OCI-LY3 (cell line): Measurements from ENCODE around the gene HYAL2.
"Not testable (repeated sequence)": the region's sequence is repeated elsewhere in the genome, so short reads cannot be mapped to it uniquely, and the experiment has no call there.

Experiments
- H2AFZ ChIP-seq: fragments of 200-600, 300-600 bp; shearing (Covaris generic); 2 replicates; pipeline ENCODE4 v1.6.0; 2014; ENCODE audit warnings: antibody characterized with exemption, low read depth, low read length
- H3K27ac ChIP-seq: fragments of 200-600, 300-600 bp; sonication (generic); 2 replicates; pipeline ENCODE4 v1.5.1; 2014; ENCODE audit warnings: mild to moderate bottlenecking, low read length, moderate library complexity, mixed read lengths
- H3K27me3 ChIP-seq: fragments of 200-600, 300-600 bp; sonication (generic); 2 replicates; pipeline ENCODE4 v1.6.1; 2014; ENCODE audit warnings: low read depth, low read length, mixed read lengths
- H3K36me3 ChIP-seq: fragments of 200-600, 300-600 bp; sonication (generic); replicated peaks from 2 replicates; pipeline ENCODE3; 2014; ENCODE audit warnings: low read depth, low read length, mixed read lengths
- H3K4me1 ChIP-seq: fragments of 300-600, 200-600 bp; sonication (generic); 2 replicates; pipeline ENCODE4 v1.6.1; 2014; ENCODE audit warnings: low read length, mixed read lengths
- H3K4me2 ChIP-seq: fragments of 200-600, 300-600 bp; sonication (generic); 2 replicates; pipeline ENCODE4 v1.6.1; 2014; ENCODE audit warnings: low read length, mixed read lengths
- H3K4me3 ChIP-seq: fragments of 300-600, 200-600 bp; sonication (generic); 2 replicates; pipeline ENCODE4 v1.5.1; 2014; ENCODE audit warnings: antibody characterized with exemption, mild to moderate bottlenecking, low read length, moderate library complexity
- H3K79me2 ChIP-seq: fragments of 300-600, 200-600 bp; shearing (Covaris generic); 2 replicates; pipeline ENCODE4 v1.6.1; 2014; ENCODE audit warnings: mild to moderate bottlenecking, low read length, mixed read lengths
- H3K9ac ChIP-seq: fragments of 300-600, 200-600 bp; shearing (Covaris generic); 2 replicates; pipeline ENCODE4 v1.6.0; 2014; ENCODE audit warnings: mild to moderate bottlenecking, low read length, moderate library complexity
- H3K9me3 ChIP-seq: fragments of 200-600, 300-600 bp; shearing (Covaris generic); 2 replicates; pipeline ENCODE4 v1.6.1; 2014; ENCODE audit warnings: low read length, mixed read lengths; ENCODE audit not compliant: insufficient read depth
- H4K20me1 ChIP-seq: fragments of 200-600, 300-600 bp; sonication (generic); 2 replicates; pipeline ENCODE4 v1.6.1; 2016; ENCODE audit warnings: low read length, mixed read lengths; ENCODE audit not compliant: insufficient read depth
- CTCF ChIP-seq: fragments of 200-600, 300-600 bp; sonication (generic); IDR thresholded peaks from 2 replicates; pipeline ENCODE4 v1.5.1; 2014; ENCODE audit warnings: antibody characterized with exemption, low read length, low read depth
- EZH2phosphoT487 ChIP-seq: fragments of 200-600 bp; shearing (Covaris generic); IDR thresholded peaks from 2 replicates; pipeline ENCODE4 v1.6.1; 2018; ENCODE audit warnings: antibody characterized with exemption, mixed run types, low read depth

The HYAL2 gene

GRCh38 chr3:50288387-50289007, 34.0 kb downstream of the HYAL2 start:
- H3K4me2 ChIP-seq = no peak overlapping the region
- H3K4me1 ChIP-seq = peaks cover 11% of the 10 kb centered on the region
- no peak overlapping the region for H2AFZ ChIP-seq
- TF ChIP-seq EZH2phosphoT487 = no peak
- TF ChIP-seq CTCF = no peak
- no peaks in the 10 kb centered on the region for H4K20me1 ChIP-seq
- H3K27ac ChIP-seq = no peak overlapping the region
- no peak overlapping the region for H3K4me3 ChIP-seq
- no peak overlapping the region for H3K9ac ChIP-seq
- H3K79me2 ChIP-seq = peaks cover 37% of the 10 kb centered on the region
- H3K9me3 ChIP-seq = no peaks in the 10 kb centered on the region
- H3K36me3 ChIP-seq = peaks cover 48% of the 10 kb centered on the region
- no peaks in the 10 kb centered on the region for H3K27me3 ChIP-seq

- no peak overlapping the region for H3K4me3 ChIP-seq
- TF ChIP-seq CTCF (no peak), EZH2phosphoT487 (no peak)
- no peak overlapping the region for H3K9ac ChIP-seq
Measured at GRCh38 chr3:50287262-50287661, 35.3 kb downstream of the HYAL2 start.

GRCh38 chr3:50286322-50287227, 36.0 kb downstream of the HYAL2 start:
- Histone ChIP-seq H3K9me3 (no peaks in the 10 kb centered on the region), H4K20me1 (no peaks in the 10 kb centered on the region), H3K27ac (no peak overlapping the region), H3K4me2 (no peak overlapping the region), H3K4me1 (peaks cover 5% of the 10 kb centered on the region; the same call in 1 of the 2 replicates), H3K36me3 (peaks cover 48% of the 10 kb centered on the region), H3K79me2 (peaks cover 31% of the 10 kb centered on the region), H3K4me3 (no peak overlapping the region), H2AFZ (no peak overlapping the region), H3K9ac (no peak overlapping the region), H3K27me3 (no peaks in the 10 kb centered on the region)
- TF ChIP-seq CTCF (no peak), EZH2phosphoT487 (no peak)

More at GRCh38 chr3:50287262-50287661, 35.3 kb downstream of the HYAL2 start:
- no peaks in the 10 kb centered on the region for H3K27me3 ChIP-seq
- no peak overlapping the region for H3K27ac ChIP-seq
- H3K36me3 ChIP-seq = peaks cover 48% of the 10 kb centered on the region
- peaks cover 5% of the 10 kb centered on the region; the same call in 1 of the 2 replicates for H3K4me1 ChIP-seq
- H3K79me2 ChIP-seq = peaks cover 37% of the 10 kb centered on the region
- no peak overlapping the region for H3K4me2 ChIP-seq
- H3K9me3 ChIP-seq = no peaks in the 10 kb centered on the region
- no peak overlapping the region for H2AFZ ChIP-seq
- H4K20me1 ChIP-seq = no peaks in the 10 kb centered on the region

- H3K36me3 ChIP-seq = peaks cover 31% of the 10 kb centered on the region
- H3K4me2 ChIP-seq, H3K79me2 ChIP-seq, H3K9me3 ChIP-seq, H3K4me3 ChIP-seq, H3K4me1 ChIP-seq, H3K27me3 ChIP-seq, H2AFZ ChIP-seq, H3K9ac ChIP-seq, H4K20me1 ChIP-seq, H3K27ac ChIP-seq: not testable (repeated sequence)
Measured at GRCh38 chr3:50284121-50284520, 38.4 kb downstream of the HYAL2 start.
